ENCODE data around the gene WIPF1. TPM values are rescaled to one million over a fixed set of nuclear protein-coding genes. Genes with fewer than 3 reads are reported as not detected.

WIPF1 gene
- total RNA-seq, 1 experiment from 2014 or later = 6.0 TPM

GRCh38 chr2:174560737-174561136, 36.9 kb downstream of the WIPF1 start:
- Mint-ChIP-seq H3K27ac (ENCODE audit: low read depth, unreplicated experiment) (no peak overlapping the region), H3K27me3 (ENCODE audit: insufficient read depth, unreplicated experiment) (no peaks in the 10 kb centered on the region), H3K9me3 (ENCODE audit: unreplicated experiment) (no peaks in the 10 kb centered on the region), H3K36me3 (ENCODE audit: insufficient read depth, unreplicated experiment) (peaks cover 6% of the 10 kb centered on the region), H3K4me1 (ENCODE audit: insufficient read depth, unreplicated experiment) (peaks cover 7% of the 10 kb centered on the region), H3K4me3 (ENCODE audit: unreplicated experiment) (no peak overlapping the region)
- POLR2A ChIA-PET = interaction anchor here (0.7 to 0.8 kb wide), 2 partner anchors 9 to 24 kb away, joined by 3 read pairs; no protein-coding TSS in a partner anchor
- no TSS peak for BruUV-seq (replicated peaks)
- intact Hi-C loops (cut with micrococcal nuclease) = no loop called here
- CTCF ChIA-PET = interaction anchor here (0.5 to 2.3 kb wide), 2 partner anchors 41 to 128 kb away, joined by 4 to 7 read pairs; no protein-coding TSS in a partner anchor
- TF ChIP-seq, protein P1, sequence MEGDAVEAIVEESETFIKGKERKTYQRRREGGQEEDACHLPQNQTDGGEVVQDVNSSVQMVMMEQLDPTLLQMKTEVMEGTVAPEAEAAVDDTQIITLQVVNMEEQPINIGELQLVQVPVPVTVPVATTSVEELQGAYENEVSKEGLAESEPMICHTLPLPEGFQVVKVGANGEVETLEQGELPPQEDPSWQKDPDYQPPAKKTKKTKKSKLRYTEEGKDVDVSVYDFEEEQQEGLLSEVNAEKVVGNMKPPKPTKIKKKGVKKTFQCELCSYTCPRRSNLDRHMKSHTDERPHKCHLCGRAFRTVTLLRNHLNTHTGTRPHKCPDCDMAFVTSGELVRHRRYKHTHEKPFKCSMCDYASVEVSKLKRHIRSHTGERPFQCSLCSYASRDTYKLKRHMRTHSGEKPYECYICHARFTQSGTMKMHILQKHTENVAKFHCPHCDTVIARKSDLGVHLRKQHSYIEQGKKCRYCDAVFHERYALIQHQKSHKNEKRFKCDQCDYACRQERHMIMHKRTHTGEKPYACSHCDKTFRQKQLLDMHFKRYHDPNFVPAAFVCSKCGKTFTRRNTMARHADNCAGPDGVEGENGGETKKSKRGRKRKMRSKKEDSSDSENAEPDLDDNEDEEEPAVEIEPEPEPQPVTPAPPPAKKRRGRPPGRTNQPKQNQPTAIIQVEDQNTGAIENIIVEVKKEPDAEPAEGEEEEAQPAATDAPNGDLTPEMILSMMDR (IDR thresholded peaks at IDR 0.05; ENCODE audit: unreplicated experiment) = no peak
- DNase-seq (ENCODE audit: unreplicated experiment) = no peak

- no peak for DNase-seq (ENCODE audit: unreplicated experiment)
- intact Hi-C loops (cut with micrococcal nuclease) = no loop called here
- POLR2A ChIA-PET = no interaction called here
- Mint-ChIP-seq H3K27ac (ENCODE audit: low read depth, unreplicated experiment) (no peak overlapping the region), H3K27me3 (ENCODE audit: insufficient read depth, unreplicated experiment) (no peaks in the 10 kb centered on the region), H3K4me3 (ENCODE audit: unreplicated experiment) (no peak overlapping the region), H3K9me3 (ENCODE audit: unreplicated experiment) (no peaks in the 10 kb centered on the region), H3K4me1 (ENCODE audit: insufficient read depth, unreplicated experiment) (peaks cover 1% of the 10 kb centered on the region), H3K36me3 (ENCODE audit: insufficient read depth, unreplicated experiment) (no peaks in the 10 kb centered on the region)
- TF ChIP-seq, protein P1 (IDR thresholded peaks at IDR 0.05; ENCODE audit: unreplicated experiment) = no peak
- CTCF ChIA-PET = interaction anchor here (0.7 kb wide), 1 partner anchor 1542 kb away, joined by 5 read pairs; no protein-coding TSS in a partner anchor
- no TSS peak for BruUV-seq (replicated peaks)
These were observed 41.6 kb downstream of the WIPF1 start for GRCh38 chr2:174555998-174556397.

GRCh38 chr2:174554529-174555150, 43.0 kb downstream of the WIPF1 start:
- CTCF ChIA-PET = no interaction called here
- intact Hi-C loops (cut with micrococcal nuclease) = no loop called here
- BruUV-seq (replicated peaks) = no TSS peak
- Mint-ChIP-seq H3K4me3 (ENCODE audit: unreplicated experiment) (no peak overlapping the region), H3K4me1 (ENCODE audit: insufficient read depth, unreplicated experiment) (no peaks in the 10 kb centered on the region), H3K9me3 (ENCODE audit: unreplicated experiment) (no peaks in the 10 kb centered on the region), H3K27me3 (ENCODE audit: insufficient read depth, unreplicated experiment) (no peaks in the 10 kb centered on the region), H3K27ac (ENCODE audit: low read depth, unreplicated experiment) (no peak overlapping the region), H3K36me3 (ENCODE audit: insufficient read depth, unreplicated experiment) (no peaks in the 10 kb centered on the region)
- DNase-seq (ENCODE audit: unreplicated experiment) = no peak
- TF ChIP-seq, protein P1 (IDR thresholded peaks at IDR 0.05; ENCODE audit: unreplicated experiment) = no peak
- POLR2A ChIA-PET = no interaction called here

DNA sequence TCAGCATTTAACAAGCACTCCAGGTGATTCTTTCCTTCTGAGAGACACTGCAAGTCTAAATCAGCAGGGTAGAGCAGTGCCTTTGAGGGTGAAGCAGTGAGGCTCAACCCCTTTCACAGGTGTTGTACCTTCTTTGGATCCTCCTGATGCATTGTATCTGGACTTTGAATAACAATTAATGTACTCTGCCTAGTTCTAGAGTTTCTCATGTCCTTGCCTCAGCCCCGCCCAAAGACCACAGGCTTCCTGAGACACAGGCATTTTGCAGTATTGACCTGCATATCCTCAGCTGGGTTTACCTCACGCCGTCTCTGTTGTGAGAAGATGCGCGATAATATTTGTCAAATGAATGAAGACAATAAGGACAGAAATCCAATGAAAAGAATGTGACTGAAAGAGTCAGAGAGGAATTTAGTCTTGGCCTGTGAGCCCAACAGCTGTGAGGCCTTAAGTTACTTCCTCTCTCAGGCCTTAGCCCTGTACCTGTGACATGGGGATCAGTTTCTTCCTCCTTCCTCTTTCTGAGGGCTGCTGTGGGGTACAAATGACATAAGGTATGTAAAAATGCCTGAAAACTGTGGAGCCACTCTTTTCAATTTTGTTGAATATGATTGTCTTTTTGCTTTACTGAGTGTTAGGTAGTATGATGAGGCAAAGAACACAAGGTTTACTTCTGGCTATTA, 43.7 kb downstream of the WIPF1 start:
- TF ChIP-seq, protein P1 (IDR thresholded peaks at IDR 0.05; ENCODE audit: unreplicated experiment) = no peak
- H3K4me3 Mint-ChIP-seq (ENCODE audit: unreplicated experiment) = no peak overlapping the region
- no peaks in the 10 kb centered on the region for H3K27me3 Mint-ChIP-seq (ENCODE audit: insufficient read depth, unreplicated experiment)
- no peak for DNase-seq (ENCODE audit: unreplicated experiment)
- no peaks in the 10 kb centered on the region for H3K36me3 Mint-ChIP-seq (ENCODE audit: insufficient read depth, unreplicated experiment)
- BruUV-seq (replicated peaks) = no TSS peak
- H3K27ac Mint-ChIP-seq (ENCODE audit: low read depth, unreplicated experiment) = no peak overlapping the region
- ChIA-PET CTCF (no interaction called here), POLR2A (no interaction called here)
- no peaks in the 10 kb centered on the region for H3K9me3 Mint-ChIP-seq (ENCODE audit: unreplicated experiment)
- intact Hi-C loops (cut with micrococcal nuclease) = no loop called here
- H3K4me1 Mint-ChIP-seq (ENCODE audit: insufficient read depth, unreplicated experiment) = no peaks in the 10 kb centered on the region
